ENCODE measurements around the gene EPHA3. TPM values are rescaled to one million over a fixed set of nuclear protein-coding genes. Genes with fewer than 3 reads are reported as not detected.

The EPHA3 gene
- total RNA-seq, 2 donors from 2014 or later: 1.3 to 6.0 TPM

DNA sequence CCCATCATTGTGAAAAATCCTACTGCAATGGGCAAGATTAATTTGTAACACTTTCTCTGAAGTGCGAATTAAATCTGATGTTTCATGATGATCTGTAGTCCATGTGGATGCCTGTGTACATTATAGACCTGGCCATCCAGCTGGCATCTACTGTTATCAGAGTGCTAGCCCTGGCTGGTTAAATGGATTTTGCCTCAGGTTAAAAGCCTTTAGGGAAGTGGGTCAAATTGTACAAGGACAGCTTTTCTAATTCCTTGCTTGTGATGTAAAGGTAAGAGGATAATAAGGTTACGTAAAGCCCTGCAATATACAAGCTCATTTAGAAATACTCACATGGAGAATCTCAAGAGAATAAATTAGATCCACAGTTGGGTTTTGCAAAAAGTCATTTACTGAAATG, 138.2 kb downstream of the EPHA3 start:
- DNase-seq: no peak
- intact Hi-C loops (cut with DNase I): no loop called here
- no peaks in the 10 kb centered on the region for H3K36me3 ChIP-seq (replicated peaks in 1 of 2; ENCODE audit: insufficient read depth in 1 of 2, low read depth in 2 of 2)
- no peak for TF ChIP-seq POLR2A (IDR thresholded peaks at IDR 0.05)
- TF ChIP-seq CTCF (IDR thresholded peaks at IDR 0.05): no peak
- WGBS, 2 donors: 88 to 90% methylated on average over 2 of the region's 2 CpGs
- no peaks in the 10 kb centered on the region for H3K9me3 ChIP-seq
- no peak overlapping the region for H3K4me3 ChIP-seq
- no peak overlapping the region for H3K27ac ChIP-seq
- H3K27me3 ChIP-seq: no peaks in the 10 kb centered on the region
- no peak for ATAC-seq
- H3K4me1 ChIP-seq: no peaks in the 10 kb centered on the region

DNA sequence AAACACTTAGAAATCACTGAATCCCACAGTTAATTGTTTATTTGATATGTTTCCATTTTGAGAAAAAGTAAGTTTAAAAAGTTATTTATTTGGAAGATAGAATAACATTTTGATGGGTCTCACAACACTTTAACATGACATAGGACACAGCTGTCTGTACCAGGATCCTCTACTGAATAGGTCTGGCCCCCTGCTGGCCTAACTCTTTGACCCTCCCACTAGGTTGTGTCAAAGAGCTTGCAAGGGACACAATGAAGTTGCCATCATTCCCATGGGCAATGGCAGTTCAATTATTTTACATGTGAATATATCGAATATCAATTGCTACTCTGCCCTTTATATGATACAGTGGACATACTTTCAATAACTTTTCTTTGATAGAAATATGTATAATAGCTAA, 138.9 kb downstream of the EPHA3 start:
- intact Hi-C loops (cut with DNase I): no loop called here
- no peaks in the 10 kb centered on the region for H3K27me3 ChIP-seq
- ATAC-seq: no peak

DNA sequence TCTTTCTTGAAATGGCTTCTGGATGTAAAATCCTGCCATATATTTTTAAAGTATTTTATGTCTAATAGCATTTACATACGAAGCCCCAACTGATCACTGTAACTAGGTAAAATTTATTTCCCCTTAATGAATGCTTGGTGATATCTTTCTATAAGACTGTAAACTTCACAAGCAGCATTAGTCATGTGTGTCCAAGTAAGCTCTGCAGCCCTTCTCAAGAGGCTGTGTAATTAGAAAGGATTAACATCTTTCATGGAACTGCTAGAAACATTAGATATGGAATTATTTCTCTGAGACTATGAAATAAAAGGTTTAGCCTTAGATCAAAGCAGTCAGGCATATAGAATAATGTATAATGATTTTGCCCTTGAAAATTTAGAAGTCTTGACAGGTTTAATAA, 143.3 kb downstream of the EPHA3 start:
- Histone ChIP-seq H3K4me3 (no peak overlapping the region), H3K9me3 (no peaks in the 10 kb centered on the region), H3K27ac (no peak overlapping the region), H3K36me3 (replicated peaks in 1 of 2; ENCODE audit: insufficient read depth in 1 of 2, low read depth in 2 of 2) (no peaks in the 10 kb centered on the region), H3K27me3 (no peaks in the 10 kb centered on the region), H3K4me1 (no peaks in the 10 kb centered on the region)
- no peak for TF ChIP-seq POLR2A (IDR thresholded peaks at IDR 0.05)
- no peak for TF ChIP-seq CTCF (IDR thresholded peaks at IDR 0.05)
- DNase-seq: no peak
- intact Hi-C loops (cut with DNase I): no loop called here
- WGBS, 2 donors: 64 to 83% methylated on average over 1 of the region's 1 CpG
- ATAC-seq: no peak

More for the DNA sequence above, 138.9 kb downstream of the EPHA3 start:
- 61 to 63% methylated on average over 1 of the region's 1 CpG for WGBS, 2 donors
- Histone ChIP-seq H3K27ac (no peak overlapping the region), H3K36me3 (replicated peaks in 1 of 2; ENCODE audit: insufficient read depth in 1 of 2, low read depth in 2 of 2) (no peaks in the 10 kb centered on the region), H3K9me3 (no peaks in the 10 kb centered on the region), H3K4me3 (no peak overlapping the region), H3K4me1 (no peaks in the 10 kb centered on the region)
- DNase-seq: no peak
- TF ChIP-seq POLR2A (IDR thresholded peaks at IDR 0.05): no peak
- TF ChIP-seq CTCF (IDR thresholded peaks at IDR 0.05): no peak

DNA sequence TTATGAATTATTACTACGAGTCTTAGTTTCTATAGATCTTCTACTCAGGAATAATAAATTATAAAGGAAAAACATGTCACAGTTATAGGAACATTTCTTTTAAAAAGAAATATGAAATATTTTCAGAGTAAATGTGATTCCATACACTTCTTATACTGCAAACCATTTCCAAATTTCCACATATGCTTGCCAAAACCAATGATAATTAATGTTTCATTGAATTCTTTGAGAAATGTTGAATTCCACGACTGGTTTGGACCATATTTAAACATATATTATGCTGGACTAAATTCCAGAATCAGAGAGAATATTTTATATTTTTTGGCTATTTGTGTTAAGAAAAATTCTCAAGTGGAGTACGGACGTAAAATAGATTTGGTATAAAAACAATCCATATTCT, 144.6 kb downstream of the EPHA3 start:
- ATAC-seq: no peak

More for the DNA sequence above, 144.6 kb downstream of the EPHA3 start:
- Histone ChIP-seq H3K4me3 (no peak overlapping the region), H3K4me1 (no peaks in the 10 kb centered on the region), H3K9me3 (no peaks in the 10 kb centered on the region), H3K27ac (no peak overlapping the region), H3K27me3 (no peaks in the 10 kb centered on the region), H3K36me3 (replicated peaks in 1 of 2; ENCODE audit: insufficient read depth in 1 of 2, low read depth in 2 of 2) (no peaks in the 10 kb centered on the region)
- WGBS, 2 donors: 77 to 79% methylated on average over 4 of the region's 4 CpGs
- TF ChIP-seq POLR2A (IDR thresholded peaks at IDR 0.05) (no peak), CTCF (IDR thresholded peaks at IDR 0.05) (no peak)
- DNase-seq: no peak
- intact Hi-C loops (cut with DNase I): no loop called here

All from body of pancreas (tissue), 4 donors.